ENCODE results near the gene SLC9B1. TPM values are rescaled to one million over a fixed set of nuclear protein-coding genes. Genes with fewer than 3 reads are reported as not detected.
"Not testable (repeated sequence)": the region's sequence is repeated elsewhere in the genome, so short reads cannot be mapped to it uniquely, and the experiment has no call there.

SLC9B1 gene
- total and polyA plus RNA-seq, 4 experiments from 2014 or later = 2.0 to 5.2 (median 3.7) TPM

GRCh38 chr4:102988429-102989020 lies 31.0 kb downstream of the SLC9B1 start:
- Mint-ChIP-seq H3K9me3 (peaks cover 0 to 5% (median under 1%) of the 10 kb centered on the region in 8 donors), H3K4me1 (no peaks in the 10 kb centered on the region), H3K27me3 (no peaks in the 10 kb centered on the region), H3K4me3 (no peak overlapping the region), H3K36me3 (peaks cover 0 to 17% of the 10 kb centered on the region in 2 donors), H3K27ac (peak overlapping the region in 1 of 7 donors; percentile 40)
- no peak overlapping the region for H3K27ac ChIP-seq (ENCODE audit: low read depth, low read length)
- H3K27me3 ChIP-seq (ENCODE audit: insufficient read depth, low read length) = no peaks in the 10 kb centered on the region
- H3K4me1 ChIP-seq (ENCODE audit: insufficient read depth, low read length) = no peaks in the 10 kb centered on the region
- no peaks in the 10 kb centered on the region for H3K9me3 ChIP-seq (ENCODE audit: control insufficient read depth in 1 of 2, low read length in 2 of 2)
- H3K4me3 ChIP-seq (ENCODE audit: low read length in 2 of 2) = no peak overlapping the region
- ChIA-PET POLR2A (ENCODE audit: partially characterized antibody) (no interaction called here), CTCF (ENCODE audit: partially characterized antibody) (no interaction called here)
- no peaks in the 10 kb centered on the region for H3K36me3 ChIP-seq (ENCODE audit: insufficient read depth, low read length)
- intact Hi-C loops (cut with micrococcal nuclease) = no loop called here
- no peak for DNase-seq

- H3K27ac ChIP-seq (ENCODE audit: low read depth, low read length) = no peak overlapping the region
- CTCF ChIA-PET (ENCODE audit: partially characterized antibody) = no interaction called here
- no peaks in the 10 kb centered on the region for H3K4me1 Mint-ChIP-seq
- intact Hi-C loops (cut with micrococcal nuclease) = no loop called here
- POLR2A ChIA-PET (ENCODE audit: partially characterized antibody) = no interaction called here
- H3K4me3 ChIP-seq (ENCODE audit: low read length in 2 of 2) = no peak overlapping the region
- no peaks in the 10 kb centered on the region for H3K27me3 Mint-ChIP-seq
- no peaks in the 10 kb centered on the region for H3K27me3 ChIP-seq (ENCODE audit: insufficient read depth, low read length)
- H3K4me1 ChIP-seq (ENCODE audit: insufficient read depth, low read length) = no peaks in the 10 kb centered on the region
- no peaks in the 10 kb centered on the region for H3K36me3 ChIP-seq (ENCODE audit: insufficient read depth, low read length)
- H3K36me3 Mint-ChIP-seq = peaks cover 0 to under 1% of the 10 kb centered on the region in 2 donors
- H3K27ac Mint-ChIP-seq = no peak overlapping the region
- DNase-seq = no peak
- no peaks in the 10 kb centered on the region for H3K9me3 ChIP-seq (ENCODE audit: control insufficient read depth in 1 of 2, low read length in 2 of 2)
- H3K4me3 Mint-ChIP-seq = no peak overlapping the region
- peaks cover 0 to 11% (median 5%) of the 10 kb centered on the region in 8 donors for H3K9me3 Mint-ChIP-seq
Measured at GRCh38 chr4:102981005-102981404, 38.5 kb downstream of the SLC9B1 start.

GRCh38 chr4:102961813-102962212 lies 57.7 kb downstream of the SLC9B1 start:
- H3K4me1 ChIP-seq (ENCODE audit: insufficient read depth, low read length); H3K4me3 ChIP-seq (ENCODE audit: low read length in 2 of 2); H3K27me3 ChIP-seq (ENCODE audit: insufficient read depth, low read length); H3K27ac Mint-ChIP-seq; H3K9me3 ChIP-seq (ENCODE audit: control insufficient read depth in 1 of 2, low read length in 2 of 2); H3K27me3 Mint-ChIP-seq; intact Hi-C loops (cut with micrococcal nuclease); H3K27ac ChIP-seq (ENCODE audit: low read depth, low read length); H3K4me1 Mint-ChIP-seq; POLR2A ChIA-PET (ENCODE audit: partially characterized antibody); H3K9me3 Mint-ChIP-seq; CTCF ChIA-PET (ENCODE audit: partially characterized antibody); DNase-seq; H3K4me3 Mint-ChIP-seq; H3K36me3 ChIP-seq (ENCODE audit: insufficient read depth, low read length): not testable (repeated sequence)
- peaks cover 3 to 24% of the 10 kb centered on the region in 2 donors for H3K36me3 Mint-ChIP-seq

GRCh38 chr4:102959496-102959895 lies 60.0 kb downstream of the SLC9B1 start:
- no peak for DNase-seq
- Histone ChIP-seq H3K4me1 (ENCODE audit: insufficient read depth, low read length) (no peaks in the 10 kb centered on the region), H3K27ac (ENCODE audit: low read depth, low read length) (no peak overlapping the region), H3K27me3 (ENCODE audit: insufficient read depth, low read length) (no peaks in the 10 kb centered on the region), H3K36me3 (ENCODE audit: insufficient read depth, low read length) (no peaks in the 10 kb centered on the region), H3K4me3 (ENCODE audit: low read length in 2 of 2) (no peak overlapping the region), H3K9me3 (ENCODE audit: control insufficient read depth in 1 of 2, low read length in 2 of 2) (no peaks in the 10 kb centered on the region)
- peaks cover 0 to 19% (median 9%) of the 10 kb centered on the region in 8 donors for H3K9me3 Mint-ChIP-seq
- ChIA-PET POLR2A (ENCODE audit: partially characterized antibody) (no interaction called here), CTCF (ENCODE audit: partially characterized antibody) (no interaction called here)
- H3K4me1 Mint-ChIP-seq = no peaks in the 10 kb centered on the region
- no peak overlapping the region for H3K27ac Mint-ChIP-seq
- no peaks in the 10 kb centered on the region for H3K27me3 Mint-ChIP-seq
- intact Hi-C loops (cut with micrococcal nuclease) = no loop called here
- peaks cover 9 to 28% of the 10 kb centered on the region in 2 donors for H3K36me3 Mint-ChIP-seq
- H3K4me3 Mint-ChIP-seq = no peak overlapping the region

GRCh38 chr4:102945066-102945465 lies 74.4 kb downstream of the SLC9B1 start:
- ChIA-PET POLR2A (ENCODE audit: partially characterized antibody) (no interaction called here), CTCF (ENCODE audit: partially characterized antibody) (no interaction called here)
- Histone ChIP-seq H3K36me3 (ENCODE audit: insufficient read depth, low read length) (no peaks in the 10 kb centered on the region), H3K27me3 (ENCODE audit: insufficient read depth, low read length) (no peaks in the 10 kb centered on the region), H3K27ac (ENCODE audit: low read depth, low read length) (no peak overlapping the region), H3K4me3 (ENCODE audit: low read length in 2 of 2) (no peak overlapping the region), H3K9me3 (ENCODE audit: control insufficient read depth in 1 of 2, low read length in 2 of 2) (no peaks in the 10 kb centered on the region), H3K4me1 (ENCODE audit: insufficient read depth, low read length) (no peaks in the 10 kb centered on the region)
- intact Hi-C loops (cut with micrococcal nuclease) = no loop called here
- Mint-ChIP-seq H3K27ac (no peak overlapping the region), H3K9me3 (peaks cover 0 to 6% (median 3%) of the 10 kb centered on the region in 8 donors), H3K27me3 (no peaks in the 10 kb centered on the region), H3K4me3 (no peak overlapping the region), H3K4me1 (no peaks in the 10 kb centered on the region), H3K36me3 (peaks cover 3 to 27% of the 10 kb centered on the region in 2 donors)
- no peak for DNase-seq

- H3K4me1 Mint-ChIP-seq; POLR2A ChIA-PET (ENCODE audit: partially characterized antibody); DNase-seq; H3K9me3 ChIP-seq (ENCODE audit: control insufficient read depth in 1 of 2, low read length in 2 of 2); H3K27me3 Mint-ChIP-seq; CTCF ChIA-PET (ENCODE audit: partially characterized antibody); H3K27me3 ChIP-seq (ENCODE audit: insufficient read depth, low read length); H3K36me3 ChIP-seq (ENCODE audit: insufficient read depth, low read length); H3K27ac ChIP-seq (ENCODE audit: low read depth, low read length); intact Hi-C loops (cut with micrococcal nuclease); H3K4me3 Mint-ChIP-seq; H3K4me1 ChIP-seq (ENCODE audit: insufficient read depth, low read length); H3K9me3 Mint-ChIP-seq; H3K4me3 ChIP-seq (ENCODE audit: low read length in 2 of 2); H3K27ac Mint-ChIP-seq: not testable (repeated sequence)
- peaks cover 3 to 25% of the 10 kb centered on the region in 2 donors for H3K36me3 Mint-ChIP-seq
Measured at GRCh38 chr4:102938063-102938462, 81.4 kb downstream of the SLC9B1 start.

- POLR2A ChIA-PET (ENCODE audit: partially characterized antibody) = no interaction called here
- Mint-ChIP-seq H3K4me3 (no peak overlapping the region), H3K27me3 (peaks cover 0 to 2% of the 10 kb centered on the region in 2 donors), H3K9me3 (peaks cover 0 to 4% (median 0%) of the 10 kb centered on the region in 8 donors), H3K36me3 (peaks cover 3 to 5% of the 10 kb centered on the region in 2 donors), H3K27ac (no peak overlapping the region), H3K4me1 (no peaks in the 10 kb centered on the region)
- intact Hi-C loops (cut with micrococcal nuclease) = no loop called here
- no peaks in the 10 kb centered on the region for H3K4me1 ChIP-seq (ENCODE audit: insufficient read depth, low read length)
- H3K36me3 ChIP-seq (ENCODE audit: insufficient read depth, low read length) = no peaks in the 10 kb centered on the region
- H3K9me3 ChIP-seq (ENCODE audit: control insufficient read depth in 1 of 2, low read length in 2 of 2) = no peaks in the 10 kb centered on the region
- DNase-seq = no peak
- H3K27ac ChIP-seq (ENCODE audit: low read depth, low read length) = no peak overlapping the region
- H3K27me3 ChIP-seq (ENCODE audit: insufficient read depth, low read length) = no peaks in the 10 kb centered on the region
- CTCF ChIA-PET (ENCODE audit: partially characterized antibody) = no interaction called here
- no peak overlapping the region for H3K4me3 ChIP-seq (ENCODE audit: low read length in 2 of 2)
Measured at GRCh38 chr4:102935716-102936115, 83.8 kb downstream of the SLC9B1 start.

- H3K4me1 Mint-ChIP-seq; H3K27me3 ChIP-seq (ENCODE audit: insufficient read depth, low read length); H3K36me3 ChIP-seq (ENCODE audit: insufficient read depth, low read length); POLR2A ChIA-PET (ENCODE audit: partially characterized antibody); H3K27ac ChIP-seq (ENCODE audit: low read depth, low read length); CTCF ChIA-PET (ENCODE audit: partially characterized antibody); H3K4me3 Mint-ChIP-seq; H3K27ac Mint-ChIP-seq; H3K9me3 ChIP-seq (ENCODE audit: control insufficient read depth in 1 of 2, low read length in 2 of 2); intact Hi-C loops (cut with micrococcal nuclease); H3K4me1 ChIP-seq (ENCODE audit: insufficient read depth, low read length); H3K27me3 Mint-ChIP-seq; DNase-seq; H3K4me3 ChIP-seq (ENCODE audit: low read length in 2 of 2): not testable (repeated sequence)
- H3K9me3 Mint-ChIP-seq = peaks cover 6 to 38% (median 29%) of the 10 kb centered on the region in 8 donors
- peaks cover 36 to 49% of the 10 kb centered on the region in 2 donors for H3K36me3 Mint-ChIP-seq
Measured at GRCh38 chr4:102919697-102920096, 99.8 kb downstream of the SLC9B1 start.

All from CD4-positive, alpha-beta memory T cell (primary cell).